HepG2 (cell line): ENCODE data around the gene POM121. TPM values are rescaled to one million over a fixed set of nuclear protein-coding genes. Genes with fewer than 3 reads are reported as not detected.

Experiments
- ATAD3A ChIP-seq: sonication (generic); formaldehyde crosslinking; IDR thresholded peaks from 2 replicates; pipeline ENCODE4 v1.4.0; 2020; ENCODE audit warnings: missing genetic modification reagents
- CAMTA2 ChIP-seq: sonication (generic); formaldehyde crosslinking; IDR thresholded peaks from 2 replicates; pipeline ENCODE4 v1.4.0; 2020; ENCODE audit warnings: mild to moderate bottlenecking, missing genetic modification reagents, borderline replicate concordance
- CCAR2 ChIP-seq: fragments of 200-400 bp; formaldehyde crosslinking; optimal IDR thresholded peaks from 2 replicates; pipeline ENCODE3; 2018; ENCODE audit warnings: low read depth, mild to moderate bottlenecking, low read length, moderate library complexity
- DMAP1 ChIP-seq: IDR thresholded peaks from 2 replicates; pipeline ENCODE4 v1.6.1; 2016
- FIP1L1 ChIP-seq: fragments of 200-400 bp; formaldehyde crosslinking; IDR thresholded peaks from 2 replicates; pipeline ENCODE4 v1.6.1; 2018; ENCODE audit warnings: low read depth, mild to moderate bottlenecking, low read length, moderate library complexity, borderline replicate concordance; ENCODE audit not compliant: insufficient read depth
- FOXC1 ChIP-seq: sonication (generic); formaldehyde crosslinking; IDR thresholded peaks from 2 replicates; pipeline ENCODE4 v1.8.0; 2022; ENCODE audit warnings: mild to moderate bottlenecking, missing genetic modification reagents, borderline replicate concordance
- MXI1 ChIP-seq: IDR thresholded peaks from 3 replicates; pipeline ENCODE4 v1.6.1; 2012; ENCODE audit warnings: low read depth, low read length, inconsistent platforms, borderline replicate concordance
- MYC ChIP-seq: sonication (generic); formaldehyde crosslinking; IDR thresholded peaks from 2 replicates; pipeline ENCODE4 v1.9.0; 2021; ENCODE audit warnings: missing genetic modification reagents, borderline replicate concordance
- NR1H2 ChIP-seq: sonication (generic); formaldehyde crosslinking; IDR thresholded peaks from 2 replicates; pipeline ENCODE4 v1.8.1; 2022; ENCODE audit warnings: low read depth, missing genetic modification reagents, borderline replicate concordance
- NR2F2 ChIP-seq: IDR thresholded peaks from 2 replicates; pipeline ENCODE4 v1.6.1; 2012; ENCODE audit warnings: low read depth, inconsistent platforms, borderline replicate concordance
- SMYD3 ChIP-seq: sonication (generic); formaldehyde crosslinking; IDR thresholded peaks from 2 replicates; pipeline ENCODE4 v1.8.1; 2023; ENCODE audit warnings: mild to moderate bottlenecking, missing genetic modification reagents
- STAG1 ChIP-seq: sonication (generic); formaldehyde crosslinking; IDR thresholded peaks from 2 replicates; pipeline ENCODE4 v1.4.0; 2020; ENCODE audit warnings: missing genetic modification reagents
- ZMYM3 ChIP-seq: sonication (generic); formaldehyde crosslinking; IDR thresholded peaks from 2 replicates; pipeline ENCODE4 v1.5.1; 2020; ENCODE audit warnings: mild to moderate bottlenecking, missing genetic modification reagents
- ZNF136 ChIP-seq: sonication (generic); formaldehyde crosslinking; IDR thresholded peaks from 2 replicates; pipeline ENCODE4 v1.8.1; 2022; ENCODE audit warnings: low read depth, mild to moderate bottlenecking, moderate library complexity, missing genetic modification reagents
- ZNF772 ChIP-seq: sonication (generic); formaldehyde crosslinking; IDR thresholded peaks from 2 replicates; pipeline ENCODE4 v1.5.0; 2020; ENCODE audit warnings: mild to moderate bottlenecking, missing genetic modification reagents
- polyA plus RNA-seq, 8 experiments: library from polyadenylated mRNA; depleted of rRNA in 3 of 8; stranded (reverse) in 7 of 8; unstranded in 1 of 8; fragments of >200 nt; fragmentation: Illumina TruSeq in 4 of 8; extraction: Trizol in 4 of 8; gene quantifications; 2 replicates each; pipeline versions ENCODE4 v1.2.1 to v1.2.3, GENCODE V29; 2011 to 2016; ENCODE audit warnings: low read depth in 4 of 8, missing spikeins in 1 of 8, mixed read lengths in 1 of 8; ENCODE audit not compliant: insufficient read depth in 1 of 8
- total RNA-seq, 5 experiments: library from RNA; depleted of rRNA; stranded (reverse); fragments of >200 nt; fragmentation: Illumina TruSeq; extraction: Trizol; gene quantifications; 2 replicates each; pipeline ENCODE4 v1.2.3, GENCODE V29; 2016; ENCODE audit warnings: low read depth in 1 of 5
- TF ChIP-seq, protein P1 (sequence below): sonication (generic); formaldehyde crosslinking; conservative IDR thresholded peaks from 2 replicates; pipeline ENCODE4 v1.4.0; 2020; ENCODE audit warnings: mild to moderate bottlenecking, missing genetic modification reagents, moderate library complexity
- TF ChIP-seq, protein P2 (sequence below): sonication (generic); formaldehyde crosslinking; IDR thresholded peaks from 2 replicates; pipeline ENCODE4 v1.4.0; 2020; ENCODE audit warnings: missing genetic modification reagents
- TF ChIP-seq, protein P3 (sequence below): sonication (generic); formaldehyde crosslinking; IDR thresholded peaks from 2 replicates; pipeline ENCODE4 v1.4.0; 2020; ENCODE audit warnings: missing genetic modification reagents, low read depth, mild to moderate bottlenecking, borderline replicate concordance
- TF ChIP-seq, protein P4 (sequence below): sonication (generic); formaldehyde crosslinking; IDR thresholded peaks from 2 replicates; pipeline ENCODE4 v1.4.0; 2020; ENCODE audit warnings: mild to moderate bottlenecking, missing genetic modification reagents
- TF ChIP-seq, protein P5 (sequence below): sonication (generic); formaldehyde crosslinking; IDR thresholded peaks from 2 replicates; pipeline ENCODE4 v1.4.0; 2020; ENCODE audit warnings: missing genetic modification reagents
- TF ChIP-seq, protein P6 (sequence below): sonication (generic); formaldehyde crosslinking; IDR thresholded peaks from 2 replicates; pipeline ENCODE4 v1.4.0; 2020; ENCODE audit warnings: missing genetic modification reagents; ENCODE audit errors: not compliant biosample characterization

Gene POM121
- total and polyA plus RNA-seq, 2 of the 13 experiments (the other 11 are each of a cell fraction or from before 2014, with no cell fraction given) = 8.4 to 10.3 TPM

DNA sequence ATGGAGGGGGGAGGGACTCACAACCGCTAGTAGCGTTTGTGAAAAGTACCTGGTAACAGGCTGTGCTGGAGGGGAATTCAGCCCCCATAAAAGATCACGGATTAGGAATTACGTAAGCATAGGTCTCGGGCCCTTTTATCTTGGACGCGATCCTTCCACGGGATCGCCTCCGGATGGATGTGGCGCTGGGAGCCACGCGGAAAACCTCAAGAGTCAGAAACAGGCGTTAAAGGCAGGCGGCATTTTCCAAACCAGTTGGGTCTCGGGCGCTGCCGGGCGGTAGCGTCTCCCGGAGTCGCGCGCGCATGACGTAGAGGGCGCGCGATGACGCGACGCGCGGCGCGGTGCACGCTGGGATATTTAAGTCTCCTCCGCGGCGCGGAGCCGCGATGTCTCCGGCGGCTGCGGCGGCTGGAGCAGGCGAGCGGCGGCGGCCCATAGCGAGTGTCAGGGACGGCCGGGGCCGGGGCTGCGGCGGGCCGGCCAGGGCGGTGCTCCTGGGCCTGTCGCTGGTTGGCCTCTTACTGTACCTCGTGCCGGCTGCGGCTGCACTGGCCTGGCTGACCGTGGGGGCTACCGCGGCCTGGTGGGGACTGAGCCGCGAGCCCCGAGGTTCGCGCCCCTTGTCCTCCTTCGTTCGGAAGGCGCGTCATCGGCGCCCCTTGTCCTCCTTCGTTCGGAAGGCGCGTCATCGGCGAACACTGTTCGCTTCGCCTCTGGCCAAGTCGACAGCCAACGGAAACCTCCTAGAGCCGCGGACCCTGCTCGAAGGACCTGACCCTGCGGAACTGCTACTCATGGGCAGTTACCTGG lies at the start of gene POM121 (continued):
- TF ChIP-seq, protein P1, sequence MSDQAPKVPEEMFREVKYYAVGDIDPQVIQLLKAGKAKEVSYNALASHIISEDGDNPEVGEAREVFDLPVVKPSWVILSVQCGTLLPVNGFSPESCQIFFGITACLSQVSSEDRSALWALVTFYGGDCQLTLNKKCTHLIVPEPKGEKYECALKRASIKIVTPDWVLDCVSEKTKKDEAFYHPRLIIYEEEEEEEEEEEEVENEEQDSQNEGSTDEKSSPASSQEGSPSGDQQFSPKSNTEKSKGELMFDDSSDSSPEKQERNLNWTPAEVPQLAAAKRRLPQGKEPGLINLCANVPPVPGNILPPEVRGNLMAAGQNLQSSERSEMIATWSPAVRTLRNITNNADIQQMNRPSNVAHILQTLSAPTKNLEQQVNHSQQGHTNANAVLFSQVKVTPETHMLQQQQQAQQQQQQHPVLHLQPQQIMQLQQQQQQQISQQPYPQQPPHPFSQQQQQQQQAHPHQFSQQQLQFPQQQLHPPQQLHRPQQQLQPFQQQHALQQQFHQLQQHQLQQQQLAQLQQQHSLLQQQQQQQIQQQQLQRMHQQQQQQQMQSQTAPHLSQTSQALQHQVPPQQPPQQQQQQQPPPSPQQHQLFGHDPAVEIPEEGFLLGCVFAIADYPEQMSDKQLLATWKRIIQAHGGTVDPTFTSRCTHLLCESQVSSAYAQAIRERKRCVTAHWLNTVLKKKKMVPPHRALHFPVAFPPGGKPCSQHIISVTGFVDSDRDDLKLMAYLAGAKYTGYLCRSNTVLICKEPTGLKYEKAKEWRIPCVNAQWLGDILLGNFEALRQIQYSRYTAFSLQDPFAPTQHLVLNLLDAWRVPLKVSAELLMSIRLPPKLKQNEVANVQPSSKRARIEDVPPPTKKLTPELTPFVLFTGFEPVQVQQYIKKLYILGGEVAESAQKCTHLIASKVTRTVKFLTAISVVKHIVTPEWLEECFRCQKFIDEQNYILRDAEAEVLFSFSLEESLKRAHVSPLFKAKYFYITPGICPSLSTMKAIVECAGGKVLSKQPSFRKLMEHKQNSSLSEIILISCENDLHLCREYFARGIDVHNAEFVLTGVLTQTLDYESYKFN (CRISPR knock-in tag) = no peak; the same call in 1 of the 2 replicates
- TF ChIP-seq SMYD3 (CRISPR knock-in tag) (no peak), NR1H2 (no peak), MYC (CRISPR knock-in tag) (peak; percentile 69; the same call in 1 of the 2 replicates), ZNF136 (CRISPR knock-in tag) (no peak), ZNF772 (CRISPR knock-in tag) (0 out of 2 replicates have a peak, but pooled peaks have one; percentile 23), NR2F2 (no peak), FIP1L1 (no peak), STAG1 (CRISPR knock-in tag) (no peak), CCAR2 (no peak), MXI1 (peak; percentile 66; the same call in 1 of the 3 replicates), FOXC1 (CRISPR knock-in tag) (peak; percentile 78; the same call in 1 of the 2 replicates), ZMYM3 (CRISPR knock-in tag) (no peak), CAMTA2 (CRISPR knock-in tag) (no peak), DMAP1 (CRISPR knock-in tag) (peak; percentile 76; the same call in 1 of the 2 replicates), ATAD3A (CRISPR knock-in tag) (no peak)
- TF ChIP-seq, protein P2, sequence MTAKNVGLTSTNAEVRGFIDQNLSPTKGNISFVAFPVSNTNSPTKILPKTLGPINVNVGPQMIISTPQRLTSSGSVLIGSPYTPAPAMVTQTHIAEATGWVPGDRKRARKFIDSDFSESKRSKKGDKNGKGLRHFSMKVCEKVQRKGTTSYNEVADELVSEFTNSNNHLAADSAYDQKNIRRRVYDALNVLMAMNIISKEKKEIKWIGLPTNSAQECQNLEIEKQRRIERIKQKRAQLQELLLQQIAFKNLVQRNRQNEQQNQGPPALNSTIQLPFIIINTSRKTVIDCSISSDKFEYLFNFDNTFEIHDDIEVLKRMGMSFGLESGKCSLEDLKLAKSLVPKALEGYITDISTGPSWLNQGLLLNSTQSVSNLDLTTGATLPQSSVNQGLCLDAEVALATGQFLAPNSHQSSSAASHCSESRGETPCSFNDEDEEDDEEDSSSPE (CRISPR knock-in tag) = peak; percentile 38; the same call in 1 of the 2 replicates
- TF ChIP-seq, protein P3, sequence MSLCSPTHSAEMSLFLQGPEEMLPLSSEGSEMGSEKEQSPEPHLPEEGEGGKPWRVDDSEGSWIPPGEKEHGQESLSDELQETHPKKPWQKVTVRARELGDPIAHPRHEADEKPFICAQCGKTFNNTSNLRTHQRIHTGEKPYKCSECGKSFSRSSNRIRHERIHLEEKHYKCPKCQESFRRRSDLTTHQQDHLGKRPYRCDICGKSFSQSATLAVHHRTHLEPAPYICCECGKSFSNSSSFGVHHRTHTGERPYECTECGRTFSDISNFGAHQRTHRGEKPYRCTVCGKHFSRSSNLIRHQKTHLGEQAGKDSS (CRISPR knock-in tag) = no peak
- TF ChIP-seq, protein P4, sequence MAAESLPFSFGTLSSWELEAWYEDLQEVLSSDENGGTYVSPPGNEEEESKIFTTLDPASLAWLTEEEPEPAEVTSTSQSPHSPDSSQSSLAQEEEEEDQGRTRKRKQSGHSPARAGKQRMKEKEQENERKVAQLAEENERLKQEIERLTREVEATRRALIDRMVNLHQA = no peak
- TF ChIP-seq, protein P5, sequence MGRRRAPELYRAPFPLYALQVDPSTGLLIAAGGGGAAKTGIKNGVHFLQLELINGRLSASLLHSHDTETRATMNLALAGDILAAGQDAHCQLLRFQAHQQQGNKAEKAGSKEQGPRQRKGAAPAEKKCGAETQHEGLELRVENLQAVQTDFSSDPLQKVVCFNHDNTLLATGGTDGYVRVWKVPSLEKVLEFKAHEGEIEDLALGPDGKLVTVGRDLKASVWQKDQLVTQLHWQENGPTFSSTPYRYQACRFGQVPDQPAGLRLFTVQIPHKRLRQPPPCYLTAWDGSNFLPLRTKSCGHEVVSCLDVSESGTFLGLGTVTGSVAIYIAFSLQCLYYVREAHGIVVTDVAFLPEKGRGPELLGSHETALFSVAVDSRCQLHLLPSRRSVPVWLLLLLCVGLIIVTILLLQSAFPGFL (CRISPR knock-in tag) = no peak
- TF ChIP-seq, protein P6, sequence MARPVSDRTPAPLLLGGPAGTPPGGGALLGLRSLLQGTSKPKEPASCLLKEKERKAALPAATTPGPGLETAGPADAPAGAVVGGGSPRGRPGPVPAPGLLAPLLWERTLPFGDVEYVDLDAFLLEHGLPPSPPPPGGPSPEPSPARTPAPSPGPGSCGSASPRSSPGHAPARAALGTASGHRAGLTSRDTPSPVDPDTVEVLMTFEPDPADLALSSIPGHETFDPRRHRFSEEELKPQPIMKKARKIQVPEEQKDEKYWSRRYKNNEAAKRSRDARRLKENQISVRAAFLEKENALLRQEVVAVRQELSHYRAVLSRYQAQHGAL (CRISPR knock-in tag) = peak; percentile 32
